SK-N-SH (cell line): ENCODE results near the gene HDAC7. TPM values are rescaled to one million over a fixed set of nuclear protein-coding genes. Genes with fewer than 3 reads are reported as not detected.

Experiments used
- CTCF ChIA-PET: fragments of 300-600, 350-600 bp; formaldehyde crosslinking; extraction: SDS; loops from one replicate; lab custom pipeline; 2021; lab: Yijun Ruan, JAX
- POLR2A ChIA-PET: fragments of 350-600 bp; sonication (Branson Sonifier 250); formaldehyde crosslinking; extraction: SDS; loops from one replicate; lab custom pipeline; 2020; ENCODE audit warnings: antibody characterized with exemption, inconsistent platforms; lab: Yijun Ruan, JAX
- DNase-seq: peaks from one replicate; pipeline ENCODE4 v3.0.0; 2012
- H2AFZ ChIP-seq: fragments of 200-600 bp; sonication (generic); 2 replicates; pipeline ENCODE4 v1.8.1; 2016; ENCODE audit warnings: antibody characterized with exemption, mild to moderate bottlenecking, low read depth
- H3F3A ChIP-seq: fragments of 200-600 bp; sonication (generic); replicated peaks from 2 replicates; pipeline ENCODE3; 2016; ENCODE audit warnings: antibody characterized with exemption, mild to moderate bottlenecking; ENCODE audit not compliant: insufficient read depth
- H3K27ac ChIP-seq, 2 experiments: fragments of 200-500 bp in 1 of 2; fragments of 200-600 bp in 1 of 2; sonication (Bioruptor generic) in 1 of 2; sonication (generic), shearing (Covaris generic) in 1 of 2; 2 replicates each; pipeline versions ENCODE4 v1.5.1 to v1.6.1; 2014 to 2016; ENCODE audit warnings: low read depth in 2 of 2, inconsistent platforms in 1 of 2, low read length in 1 of 2, mild to moderate bottlenecking in 1 of 2, mixed read lengths in 1 of 2
- H3K27me3 ChIP-seq: fragments of 200-600 bp; sonication (generic), shearing (Covaris generic); 2 replicates; pipeline ENCODE4 v1.6.1; 2016; ENCODE audit warnings: mixed run types; ENCODE audit not compliant: insufficient read depth
- H3K36me3 ChIP-seq, 2 experiments: fragments of 200-500 bp in 1 of 2; fragments of 200-600 bp in 1 of 2; sonication (Bioruptor generic) in 1 of 2; sonication (generic) in 1 of 2; replicated peaks in 1 of 2; 2 replicates each; pipeline versions ENCODE3 to v1.5.1; 2014 to 2016; ENCODE audit warnings: low read length in 1 of 2, mild to moderate bottlenecking in 1 of 2; ENCODE audit not compliant: insufficient read depth in 2 of 2, control insufficient read depth in 1 of 2
- H3K4me1 ChIP-seq, 2 experiments: fragments of 200-500 bp in 1 of 2; fragments of 200-600 bp in 1 of 2; sonication (Bioruptor generic) in 1 of 2; sonication (generic), shearing (Covaris generic) in 1 of 2; 2 replicates each; pipeline versions ENCODE4 v1.5.1 to v1.6.1; 2014 to 2016; ENCODE audit warnings: low read depth in 1 of 2, low read length in 1 of 2, mixed run types in 1 of 2; ENCODE audit not compliant: insufficient read depth in 2 of 2, control insufficient read depth in 1 of 2
- H3K4me2 ChIP-seq: fragments of 200-600 bp; sonication (generic), shearing (Covaris generic); 2 replicates; pipeline ENCODE4 v1.6.1; 2017; ENCODE audit warnings: mixed run types
- H3K4me3 ChIP-seq, 2 experiments: fragments of 200-500 bp in 1 of 2; fragments of 200-600 bp in 1 of 2; sonication (Bioruptor generic) in 1 of 2; sonication (generic), shearing (Covaris generic) in 1 of 2; 2 replicates each; pipeline versions ENCODE4 v1.5.1 to v1.8.1; 2014 to 2016; ENCODE audit warnings: low read depth in 2 of 2, inconsistent platforms in 1 of 2, low read length in 1 of 2, mild to moderate bottlenecking in 1 of 2, mixed read lengths in 1 of 2, moderate library complexity in 1 of 2
- H3K79me2 ChIP-seq: fragments of 200-600 bp; sonication (generic); 2 replicates; pipeline ENCODE4 v1.8.1; 2017; ENCODE audit warnings: mild to moderate bottlenecking; ENCODE audit not compliant: insufficient read depth
- H3K9ac ChIP-seq: fragments of 200-600 bp; sonication (generic); 2 replicates; pipeline ENCODE4 v1.6.1; 2017; ENCODE audit warnings: mixed run types
- H3K9me2 ChIP-seq: fragments of 200-600 bp; sonication (generic); 2 replicates; pipeline ENCODE4 v1.6.1; 2017; ENCODE audit warnings: mixed run types
- H3K9me3 ChIP-seq: fragments of 200-600 bp; sonication (generic); 2 replicates; pipeline ENCODE4 v1.6.1; 2017; ENCODE audit warnings: mixed run types, mild to moderate bottlenecking, moderate library complexity
- H4K20me1 ChIP-seq: fragments of 200-600 bp; sonication (generic); 2 replicates; pipeline ENCODE4 v1.6.1; 2017; ENCODE audit warnings: mild to moderate bottlenecking, mixed run types; ENCODE audit not compliant: insufficient read depth
- ELF1 ChIP-seq: IDR thresholded peaks from 2 replicates; pipeline ENCODE4 v1.4.0; 2012
- EZH2phosphoT487 ChIP-seq: fragments of 200-600 bp; sonication (generic); IDR thresholded peaks from 2 replicates; pipeline ENCODE4 v1.6.1; 2017; ENCODE audit warnings: low read depth, mixed run types, mild to moderate bottlenecking, antibody characterized with exemption, moderate library complexity, borderline replicate concordance
- FOSL2 ChIP-seq: IDR thresholded peaks from 2 replicates; pipeline ENCODE4 v1.4.0; 2012; ENCODE audit warnings: low read depth, mild to moderate bottlenecking, moderate library complexity, borderline replicate concordance
- GATA2 ChIP-seq: sonication (generic); formaldehyde crosslinking; IDR thresholded peaks from 2 replicates; pipeline ENCODE4 v1.5.0; 2020; ENCODE audit warnings: mild to moderate bottlenecking, missing genetic modification reagents
- JUND ChIP-seq: IDR thresholded peaks from 2 replicates; pipeline ENCODE4 v1.4.0; 2012
- MEF2A ChIP-seq: IDR thresholded peaks from 2 replicates; pipeline ENCODE4 v1.4.0; 2012; ENCODE audit warnings: low read depth, borderline replicate concordance
- RCOR1 ChIP-seq: fragments of 150-350 bp; IDR thresholded peaks from 2 replicates; pipeline ENCODE4 v1.6.1; 2017; ENCODE audit warnings: antibody characterized with exemption, low read length
- RFX5 ChIP-seq: IDR thresholded peaks from 2 replicates; pipeline ENCODE4 v1.6.1; 2012; ENCODE audit warnings: mild to moderate bottlenecking, improper control_type of control experiment, low read length
- RXRA ChIP-seq: IDR thresholded peaks from 2 replicates; pipeline ENCODE4 v1.4.0; 2012; ENCODE audit warnings: low read depth, mild to moderate bottlenecking, borderline replicate concordance
- SIN3A ChIP-seq: IDR thresholded peaks from 2 replicates; pipeline ENCODE4 v1.6.1; 2012; ENCODE audit warnings: low read depth, mild to moderate bottlenecking, low read length, moderate library complexity, borderline replicate concordance
- TAF1 ChIP-seq: IDR thresholded peaks from 2 replicates; pipeline ENCODE4 v1.6.1; 2012; ENCODE audit warnings: low read depth, mild to moderate bottlenecking, low read length, moderate library complexity, borderline replicate concordance
- YY1 ChIP-seq: IDR thresholded peaks from 2 replicates; pipeline ENCODE4 v1.4.0; 2012; ENCODE audit warnings: low read depth, mild to moderate bottlenecking
- WGBS: methylation state at CpG from one replicate; pipeline ENCODE4 v1.1.6; 2017; ENCODE audit warnings: low lambda C conversion rate; 5-methylcytosine and 5-hydroxymethylcytosine counted together
- polyA plus RNA-seq, 3 experiments: library from polyadenylated mRNA; depleted of rRNA; stranded (reverse); fragments of >200 nt; gene quantifications; 2 replicates each; pipeline ENCODE4 v1.2.3, GENCODE V29; 2012
- TF ChIP-seq, protein P1 (sequence below): fragments of 200-600 bp; sonication (generic); IDR thresholded peaks from 2 replicates; pipeline ENCODE4 v1.6.1; 2017; ENCODE audit warnings: antibody characterized with exemption, mild to moderate bottlenecking, moderate library complexity
- TF ChIP-seq, protein P2 (sequence below): fragments of 150-350 bp; IDR thresholded peaks from 2 replicates; pipeline ENCODE4 v1.6.1; 2017; ENCODE audit warnings: antibody characterized with exemption, low read length, low read depth, borderline replicate concordance
- TF ChIP-seq, protein P3 (sequence below): IDR thresholded peaks from 2 replicates; pipeline ENCODE4 v1.4.0; 2012; ENCODE audit warnings: low read depth, borderline replicate concordance
- TF ChIP-seq, protein P4 (sequence below): IDR thresholded peaks from 2 replicates; pipeline ENCODE4 v1.4.0; 2012; ENCODE audit warnings: low read depth

Gene HDAC7
- polyA plus RNA-seq, 1 of the 3 experiments (the other 2 are of a cell fraction): 51.0 TPM

DNA sequence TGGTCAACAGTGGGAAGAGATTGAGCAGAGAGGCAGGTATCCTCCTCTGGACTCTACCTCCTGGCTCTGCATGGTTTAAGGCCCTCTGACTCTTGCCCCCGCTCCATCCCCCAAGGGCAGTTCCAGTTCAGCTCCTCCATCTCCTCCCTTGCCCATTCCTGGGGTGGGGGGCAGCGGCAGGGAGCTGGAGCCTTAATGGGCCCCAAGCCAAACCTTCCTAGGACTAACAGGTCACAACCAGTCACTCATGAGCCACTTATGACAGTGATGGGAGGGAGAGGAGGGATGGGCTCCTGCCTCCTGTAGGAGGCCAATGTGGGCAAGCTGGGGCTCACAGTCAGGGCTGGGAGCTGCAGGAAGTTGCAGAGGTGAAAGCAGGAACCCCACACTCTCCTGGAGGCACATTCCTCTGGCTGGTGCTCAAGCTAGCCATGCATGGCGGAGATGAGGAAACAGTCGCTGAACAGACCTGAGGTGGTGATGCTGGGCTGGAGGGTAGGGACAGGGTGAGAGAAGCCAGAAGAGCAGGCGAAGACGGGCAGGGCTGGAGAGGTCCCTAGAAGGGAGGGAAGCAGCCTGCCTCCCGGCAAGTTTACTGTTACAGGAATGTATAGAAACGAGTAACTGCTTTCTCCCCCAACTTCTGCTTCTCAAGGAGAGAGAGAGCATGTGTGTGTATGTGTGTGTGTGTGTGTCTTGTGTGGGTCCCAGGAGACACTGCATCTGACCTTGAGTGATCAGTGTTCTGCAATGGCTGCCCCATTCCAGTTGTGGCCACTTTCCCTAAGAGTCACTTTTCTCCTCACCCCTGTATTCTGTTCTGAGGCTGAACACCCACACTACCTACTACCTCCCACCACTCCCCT is 56.0 kb downstream of the HDAC7 start:
- H3K4me1 ChIP-seq: peaks cover 7 to 45% of the 10 kb centered on the region in 2 experiments; a peak in 2 of 4 replicates
- no peak for DNase-seq
- POLR2A ChIA-PET: interaction anchor here (0.8 to 1.3 kb wide), 2 partner anchors 15 to 27 kb away, joined by 3 to 7 read pairs; no protein-coding TSS in a partner anchor
- no peaks in the 10 kb centered on the region for H3K27me3 ChIP-seq
- peak overlapping the region in 1 of 2 experiments; percentile 82; a peak in 2 of 4 replicates for H3K27ac ChIP-seq
- H3K4me3 ChIP-seq: no peak overlapping the region
- H3K9me2 ChIP-seq: no peaks in the 10 kb centered on the region
- CTCF ChIA-PET: interaction anchor here (0.7 to 18.0 kb wide), 5 partner anchors 10 to 77 kb away, joined by 4 to 435 read pairs (median 21); partner anchors contain the start of gene SLC48A1
- H4K20me1 ChIP-seq: no peaks in the 10 kb centered on the region
- no peak overlapping the region for H2AFZ ChIP-seq
- no peaks in the 10 kb centered on the region for H3F3A ChIP-seq
- H3K9ac ChIP-seq: no peak overlapping the region
- H3K36me3 ChIP-seq: no peaks in the 10 kb centered on the region
- no peaks in the 10 kb centered on the region for H3K79me2 ChIP-seq
- H3K4me2 ChIP-seq: no peak overlapping the region
- TF ChIP-seq RFX5: no peak
- TF ChIP-seq RCOR1: no peak
- no peak for TF ChIP-seq TAF1
- no peak for TF ChIP-seq SIN3A
- TF ChIP-seq, protein P1, sequence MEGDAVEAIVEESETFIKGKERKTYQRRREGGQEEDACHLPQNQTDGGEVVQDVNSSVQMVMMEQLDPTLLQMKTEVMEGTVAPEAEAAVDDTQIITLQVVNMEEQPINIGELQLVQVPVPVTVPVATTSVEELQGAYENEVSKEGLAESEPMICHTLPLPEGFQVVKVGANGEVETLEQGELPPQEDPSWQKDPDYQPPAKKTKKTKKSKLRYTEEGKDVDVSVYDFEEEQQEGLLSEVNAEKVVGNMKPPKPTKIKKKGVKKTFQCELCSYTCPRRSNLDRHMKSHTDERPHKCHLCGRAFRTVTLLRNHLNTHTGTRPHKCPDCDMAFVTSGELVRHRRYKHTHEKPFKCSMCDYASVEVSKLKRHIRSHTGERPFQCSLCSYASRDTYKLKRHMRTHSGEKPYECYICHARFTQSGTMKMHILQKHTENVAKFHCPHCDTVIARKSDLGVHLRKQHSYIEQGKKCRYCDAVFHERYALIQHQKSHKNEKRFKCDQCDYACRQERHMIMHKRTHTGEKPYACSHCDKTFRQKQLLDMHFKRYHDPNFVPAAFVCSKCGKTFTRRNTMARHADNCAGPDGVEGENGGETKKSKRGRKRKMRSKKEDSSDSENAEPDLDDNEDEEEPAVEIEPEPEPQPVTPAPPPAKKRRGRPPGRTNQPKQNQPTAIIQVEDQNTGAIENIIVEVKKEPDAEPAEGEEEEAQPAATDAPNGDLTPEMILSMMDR: no peak
- no peak for TF ChIP-seq EZH2phosphoT487
- no peak for TF ChIP-seq RXRA
- TF ChIP-seq ELF1: no peak
- TF ChIP-seq JUND: no peak
- no peak for TF ChIP-seq YY1
- no peak for TF ChIP-seq GATA2 (CRISPR knock-in tag)
- TF ChIP-seq, protein P2, sequence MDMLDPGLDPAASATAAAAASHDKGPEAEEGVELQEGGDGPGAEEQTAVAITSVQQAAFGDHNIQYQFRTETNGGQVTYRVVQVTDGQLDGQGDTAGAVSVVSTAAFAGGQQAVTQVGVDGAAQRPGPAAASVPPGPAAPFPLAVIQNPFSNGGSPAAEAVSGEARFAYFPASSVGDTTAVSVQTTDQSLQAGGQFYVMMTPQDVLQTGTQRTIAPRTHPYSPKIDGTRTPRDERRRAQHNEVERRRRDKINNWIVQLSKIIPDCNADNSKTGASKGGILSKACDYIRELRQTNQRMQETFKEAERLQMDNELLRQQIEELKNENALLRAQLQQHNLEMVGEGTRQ: no peak
- no peak for TF ChIP-seq MEF2A
- TF ChIP-seq, protein P3, sequence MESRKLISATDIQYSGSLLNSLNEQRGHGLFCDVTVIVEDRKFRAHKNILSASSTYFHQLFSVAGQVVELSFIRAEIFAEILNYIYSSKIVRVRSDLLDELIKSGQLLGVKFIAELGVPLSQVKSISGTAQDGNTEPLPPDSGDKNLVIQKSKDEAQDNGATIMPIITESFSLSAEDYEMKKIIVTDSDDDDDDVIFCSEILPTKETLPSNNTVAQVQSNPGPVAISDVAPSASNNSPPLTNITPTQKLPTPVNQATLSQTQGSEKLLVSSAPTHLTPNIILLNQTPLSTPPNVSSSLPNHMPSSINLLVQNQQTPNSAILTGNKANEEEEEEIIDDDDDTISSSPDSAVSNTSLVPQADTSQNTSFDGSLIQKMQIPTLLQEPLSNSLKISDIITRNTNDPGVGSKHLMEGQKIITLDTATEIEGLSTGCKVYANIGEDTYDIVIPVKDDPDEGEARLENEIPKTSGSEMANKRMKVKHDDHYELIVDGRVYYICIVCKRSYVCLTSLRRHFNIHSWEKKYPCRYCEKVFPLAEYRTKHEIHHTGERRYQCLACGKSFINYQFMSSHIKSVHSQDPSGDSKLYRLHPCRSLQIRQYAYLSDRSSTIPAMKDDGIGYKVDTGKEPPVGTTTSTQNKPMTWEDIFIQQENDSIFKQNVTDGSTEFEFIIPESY: no peak
- no peak for TF ChIP-seq FOSL2
- TF ChIP-seq, protein P4, sequence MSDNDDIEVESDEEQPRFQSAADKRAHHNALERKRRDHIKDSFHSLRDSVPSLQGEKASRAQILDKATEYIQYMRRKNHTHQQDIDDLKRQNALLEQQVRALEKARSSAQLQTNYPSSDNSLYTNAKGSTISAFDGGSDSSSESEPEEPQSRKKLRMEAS: no peak
- H3K9me3 ChIP-seq: no peaks in the 10 kb centered on the region
- WGBS: 90% methylated on average over 8 of the region's 8 CpGs
